K562 (cell line): ENCODE measurements around the gene LSM12. TPM values are rescaled to one million over a fixed set of nuclear protein-coding genes. Genes with fewer than 3 reads are reported as not detected.
A peak's percentile ranks its signal among the peaks of the same experiment; 100 is the strongest.

Source experiments
- ATF2 ChIP-seq: sonication (generic); formaldehyde crosslinking; IDR thresholded peaks from 2 replicates; pipeline ENCODE4 v1.8.1; 2022; ENCODE audit warnings: missing genetic modification reagents
- ATF6 ChIP-seq: sonication (generic); formaldehyde crosslinking; IDR thresholded peaks from 2 replicates; pipeline ENCODE4 v1.4.0; 2020; ENCODE audit warnings: mild to moderate bottlenecking, missing genetic modification reagents
- CEBPZ ChIP-seq: fragments of 150-350 bp; IDR thresholded peaks from 2 replicates; pipeline ENCODE4 v1.6.1; 2014; ENCODE audit warnings: low read depth, mild to moderate bottlenecking, low read length, borderline replicate concordance
- DDX20 ChIP-seq: fragments of 450-650 bp; IDR thresholded peaks from 2 replicates; pipeline ENCODE4 v1.6.1; 2016; ENCODE audit warnings: missing genetic modification characterization, low read depth, mild to moderate bottlenecking, missing compliant biosample characterization, moderate library complexity
- HDAC1 ChIP-seq, 2 experiments: fragments of 450-650 bp; IDR thresholded peaks; 2 replicates each; pipeline ENCODE4 v1.6.1; 2016 to 2017; ENCODE audit warnings: inconsistent platforms in 1 of 2, mild to moderate bottlenecking in 1 of 2, moderate library complexity in 1 of 2
- MAFK ChIP-seq: IDR thresholded peaks from 2 replicates; pipeline ENCODE4 v1.6.1; 2011; ENCODE audit warnings: low read length, improper control_type of control experiment
- NFE2L1 ChIP-seq: fragments of 450-650 bp; IDR thresholded peaks from 2 replicates; pipeline ENCODE4 v1.6.1; 2016; ENCODE audit warnings: missing genetic modification characterization, low read depth, mild to moderate bottlenecking, missing compliant biosample characterization, moderate library complexity, borderline replicate concordance
- NRF1 ChIP-seq, 2 experiments: fragments of 450-650 bp; IDR thresholded peaks in 1 of 2; conservative IDR thresholded peaks in 1 of 2; 2 replicates each; pipeline ENCODE4 v1.6.1; 2014; ENCODE audit warnings: mild to moderate bottlenecking in 2 of 2
- PTBP1 ChIP-seq: fragments of 200-400 bp; formaldehyde crosslinking; IDR thresholded peaks from 2 replicates; pipeline ENCODE4 v1.6.1; 2017; ENCODE audit warnings: low read depth, low read length
- SMAD1 ChIP-seq: fragments of 150-350 bp; IDR thresholded peaks from 2 replicates; pipeline ENCODE4 v1.6.1; 2014; ENCODE audit warnings: low read length, low read depth; ENCODE audit not compliant: partially characterized antibody
- SMARCC2 ChIP-seq: fragments of 450-650 bp; IDR thresholded peaks from 2 replicates; pipeline ENCODE4 v1.6.1; 2017; ENCODE audit warnings: antibody characterized with exemption, moderate library complexity, mild to moderate bottlenecking, low read depth
- TAF15 ChIP-seq: fragments of 200-400 bp; formaldehyde crosslinking; IDR thresholded peaks from 2 replicates; pipeline ENCODE4 v1.6.1; 2017; ENCODE audit warnings: mild to moderate bottlenecking, low read depth, low read length, moderate library complexity
- TARDBP ChIP-seq: fragments of 450-650 bp; IDR thresholded peaks from 2 replicates; pipeline ENCODE4 v1.6.1; 2016
- TBL1XR1 ChIP-seq, 2 experiments: IDR thresholded peaks; 2 replicates each; pipeline ENCODE4 v1.6.1; 2012; ENCODE audit warnings: improper control_type of control experiment in 2 of 2, low read length in 2 of 2, mild to moderate bottlenecking in 1 of 2
- TRIM25 ChIP-seq: fragments of 450-650 bp; IDR thresholded peaks from 2 replicates; pipeline ENCODE4 v1.7.0; 2016; ENCODE audit warnings: borderline replicate concordance
- ZNF174 ChIP-seq: fragments of 250-450 bp; sonication (Bioruptor Pico); IDR thresholded peaks from 2 replicates; pipeline ENCODE4 v1.4.0; 2020; ENCODE audit warnings: mild to moderate bottlenecking
- ZNF175 ChIP-seq: fragments of 200-800 bp; sonication (Bioruptor generic); IDR thresholded peaks from 2 replicates; pipeline ENCODE4 v1.6.1; 2016; ENCODE audit warnings: low read depth, mild to moderate bottlenecking, missing genetic modification characterization, missing compliant biosample characterization
- ZNF436 ChIP-seq: fragments of 250-450, 450-650 bp; sonication (Bioruptor Pico); formaldehyde crosslinking; IDR thresholded peaks from 2 replicates; pipeline ENCODE4 v1.7.0; 2020; ENCODE audit warnings: mild to moderate bottlenecking
- ZNF780A ChIP-seq: fragments of 250-450 bp; sonication (Bioruptor Pico); IDR thresholded peaks from 2 replicates; pipeline ENCODE4 v1.5.0; 2021; ENCODE audit warnings: mild to moderate bottlenecking
- polyA plus RNA-seq, 8 experiments: library from polyadenylated mRNA; depleted of rRNA in 4 of 8; stranded (reverse) in 5 of 8; unstranded in 3 of 8; fragments of >200 nt; fragmentation: Nextera tagmentation in 2 of 8; fragmentation: Illumina TruSeq in 1 of 8; extraction: Ambion mirVana in 2 of 8; extraction: Trizol in 1 of 8; gene quantifications; 2 replicates each; pipeline versions ENCODE4 v1.2.1 to v1.2.3, GENCODE V29; 2011 to 2014; ENCODE audit warnings: inconsistent platforms in 1 of 8, missing spikeins in 1 of 8
- total RNA-seq, 7 experiments: library from RNA; depleted of rRNA in 6 of 7; stranded (reverse); fragments of >200 nt in 6 of 7; fragmentation: Illumina TruSeq in 2 of 7; extraction: Trizol in 2 of 7; gene quantifications; 2 replicates each; pipeline versions ENCODE4 v1.2.1 to v1.2.3, GENCODE V29; 2011 to 2021; ENCODE audit warnings: low replicate concordance in 1 of 7

The LSM12 gene
- total and polyA plus RNA-seq, 9 of the 15 experiments (the other 6 are each of a cell fraction or from before 2014, with no cell fraction given): 53.0 to 258 (median 89.3) TPM

- no peak for TF ChIP-seq MAFK
- TF ChIP-seq HDAC1 (IDR thresholded peaks at IDR 0.05): 0 out of 4 replicates have a peak, but pooled peaks of 1 of the 2 experiments have one; percentile 29
- TF ChIP-seq TAF15: no peak
- TF ChIP-seq PTBP1: no peak
- TF ChIP-seq ZNF780A (CRISPR knock-in tag): no peak
- TF ChIP-seq NRF1 (conservative IDR thresholded peaks at IDR 0.05 in 1 of 2, IDR thresholded peaks at IDR 0.05 in 1 of 2): peak; percentile 91 to 92
- no peak for TF ChIP-seq ATF2 (CRISPR knock-in tag)
- no peak for TF ChIP-seq CEBPZ
- no peak for TF ChIP-seq TARDBP
- no peak for TF ChIP-seq NFE2L1
- no peak for TF ChIP-seq SMARCC2
- TF ChIP-seq ATF6 (CRISPR knock-in tag): no peak
- no peak for TF ChIP-seq ZNF175
- TF ChIP-seq TRIM25: no peak
- no peak for TF ChIP-seq ZNF436
- no peak for TF ChIP-seq ZNF174 (CRISPR knock-in tag)
- TF ChIP-seq DDX20 (tag): no peak
- peak in 1 of 2 experiments; percentile 89; a peak in 2 of 4 replicates for TF ChIP-seq TBL1XR1 (IDR thresholded peaks at IDR 0.05; ENCODE audit: low read length in 2 of 2)
- no peak for TF ChIP-seq SMAD1
Observed at GRCh38 chr17:44110823-44111633, 44.6 kb upstream of the LSM12 start (continued).
